HepG2 (cell line): ENCODE results near the gene CLIC4. TPM values are rescaled to one million over a fixed set of nuclear protein-coding genes. Genes with fewer than 3 reads are reported as not detected.

Source experiments
- AGO2 ChIP-seq: fragments of 200-400 bp; formaldehyde crosslinking; optimal IDR thresholded peaks from 2 replicates; pipeline ENCODE3; 2017; ENCODE audit warnings: mild to moderate bottlenecking, low read depth, low read length, moderate library complexity
- FLYWCH1 ChIP-seq: sonication (generic); formaldehyde crosslinking; IDR thresholded peaks from 2 replicates; pipeline ENCODE4 v1.8.1; 2023; ENCODE audit warnings: mild to moderate bottlenecking, missing genetic modification reagents
- FOXA1 ChIP-seq, 2 experiments: fragments of 450-650 bp in 1 of 2; sonication (generic) in 1 of 2; formaldehyde crosslinking in 1 of 2; IDR thresholded peaks; 2 replicates each; pipeline versions ENCODE4 v1.4.0 to v1.6.1; 2016 to 2020; ENCODE audit warnings: missing genetic modification reagents in 1 of 2
- FOXK2 ChIP-seq: fragments of 450-650 bp; IDR thresholded peaks from 2 replicates; pipeline ENCODE4 v1.6.1; 2016
- HDAC1 ChIP-seq: sonication (generic); formaldehyde crosslinking; IDR thresholded peaks from 2 replicates; pipeline ENCODE4 v1.5.1; 2020; ENCODE audit warnings: mild to moderate bottlenecking, missing genetic modification reagents
- HMGA1 ChIP-seq: sonication (generic); formaldehyde crosslinking; conservative IDR thresholded peaks from 2 replicates; pipeline ENCODE4 v1.4.0; 2020; ENCODE audit warnings: missing genetic modification reagents
- MXI1 ChIP-seq: IDR thresholded peaks from 3 replicates; pipeline ENCODE4 v1.6.1; 2012; ENCODE audit warnings: low read depth, low read length, inconsistent platforms, borderline replicate concordance
- NFE2 ChIP-seq: sonication (generic); formaldehyde crosslinking; IDR thresholded peaks from 2 replicates; pipeline ENCODE4 v1.4.0; 2020; ENCODE audit warnings: missing genetic modification reagents
- PRDM10 ChIP-seq: sonication (generic); formaldehyde crosslinking; IDR thresholded peaks from 2 replicates; pipeline ENCODE4 v1.4.0; 2020; ENCODE audit warnings: low read depth, missing genetic modification reagents
- SIN3A ChIP-seq: IDR thresholded peaks from 2 replicates; pipeline ENCODE4 v1.6.1; 2011; ENCODE audit warnings: low read depth, mild to moderate bottlenecking, control low read depth, low read length, borderline replicate concordance
- SSRP1 ChIP-seq: IDR thresholded peaks from 2 replicates; pipeline ENCODE4 v1.6.1; 2016; ENCODE audit warnings: control low read depth
- TBX2 ChIP-seq: sonication (generic); formaldehyde crosslinking; IDR thresholded peaks from 2 replicates; pipeline ENCODE4 v1.5.0; 2020; ENCODE audit warnings: missing genetic modification reagents, mild to moderate bottlenecking, borderline replicate concordance
- TEAD3 ChIP-seq: optimal IDR thresholded peaks from 2 replicates; pipeline ENCODE3; 2016; ENCODE audit warnings: borderline replicate concordance
- THRA ChIP-seq: sonication (generic); formaldehyde crosslinking; IDR thresholded peaks from 2 replicates; pipeline ENCODE4 v1.4.0; 2020; ENCODE audit warnings: missing genetic modification reagents, borderline replicate concordance
- ZFP36L2 ChIP-seq: sonication (generic); formaldehyde crosslinking; IDR thresholded peaks from 2 replicates; pipeline ENCODE4 v1.4.0; 2020; ENCODE audit warnings: missing genetic modification reagents
- ZFX ChIP-seq: sonication (generic); formaldehyde crosslinking; IDR thresholded peaks from 2 replicates; pipeline ENCODE4 v1.4.0; 2020; ENCODE audit warnings: mild to moderate bottlenecking, low read depth, missing genetic modification reagents, moderate library complexity
- ZNF484 ChIP-seq: sonication (generic); formaldehyde crosslinking; IDR thresholded peaks from 2 replicates; pipeline ENCODE4 v1.5.1; 2020; ENCODE audit warnings: mild to moderate bottlenecking, low read depth, missing genetic modification reagents, borderline replicate concordance
- polyA plus RNA-seq, 8 experiments: library from polyadenylated mRNA; depleted of rRNA in 3 of 8; stranded (reverse) in 7 of 8; unstranded in 1 of 8; fragments of >200 nt; fragmentation: Illumina TruSeq in 4 of 8; extraction: Trizol in 4 of 8; gene quantifications; 2 replicates each; pipeline versions ENCODE4 v1.2.1 to v1.2.3, GENCODE V29; 2011 to 2016; ENCODE audit warnings: low read depth in 4 of 8, missing spikeins in 1 of 8, mixed read lengths in 1 of 8; ENCODE audit not compliant: insufficient read depth in 1 of 8
- total RNA-seq, 5 experiments: library from RNA; depleted of rRNA; stranded (reverse); fragments of >200 nt; fragmentation: Illumina TruSeq; extraction: Trizol; gene quantifications; 2 replicates each; pipeline ENCODE4 v1.2.3, GENCODE V29; 2016; ENCODE audit warnings: low read depth in 1 of 5
- TF ChIP-seq, protein P1 (sequence below): sonication (generic); formaldehyde crosslinking; IDR thresholded peaks from 2 replicates; pipeline ENCODE4 v1.4.0; 2020; ENCODE audit warnings: missing genetic modification reagents
- TF ChIP-seq, protein P2 (sequence below): IDR thresholded peaks from 2 replicates; pipeline ENCODE4 v1.6.1; 2016; ENCODE audit warnings: low read depth, borderline replicate concordance
- TF ChIP-seq, protein P3 (sequence below): sonication (generic); formaldehyde crosslinking; IDR thresholded peaks from 2 replicates; pipeline ENCODE4 v1.5.0; 2020; ENCODE audit warnings: mild to moderate bottlenecking, missing genetic modification reagents, moderate library complexity

CLIC4 gene
- total and polyA plus RNA-seq, 2 of the 13 experiments (the other 11 are each of a cell fraction or from before 2014, with no cell fraction given), result 23.3 to 77.4 TPM

- TF ChIP-seq, protein P1, sequence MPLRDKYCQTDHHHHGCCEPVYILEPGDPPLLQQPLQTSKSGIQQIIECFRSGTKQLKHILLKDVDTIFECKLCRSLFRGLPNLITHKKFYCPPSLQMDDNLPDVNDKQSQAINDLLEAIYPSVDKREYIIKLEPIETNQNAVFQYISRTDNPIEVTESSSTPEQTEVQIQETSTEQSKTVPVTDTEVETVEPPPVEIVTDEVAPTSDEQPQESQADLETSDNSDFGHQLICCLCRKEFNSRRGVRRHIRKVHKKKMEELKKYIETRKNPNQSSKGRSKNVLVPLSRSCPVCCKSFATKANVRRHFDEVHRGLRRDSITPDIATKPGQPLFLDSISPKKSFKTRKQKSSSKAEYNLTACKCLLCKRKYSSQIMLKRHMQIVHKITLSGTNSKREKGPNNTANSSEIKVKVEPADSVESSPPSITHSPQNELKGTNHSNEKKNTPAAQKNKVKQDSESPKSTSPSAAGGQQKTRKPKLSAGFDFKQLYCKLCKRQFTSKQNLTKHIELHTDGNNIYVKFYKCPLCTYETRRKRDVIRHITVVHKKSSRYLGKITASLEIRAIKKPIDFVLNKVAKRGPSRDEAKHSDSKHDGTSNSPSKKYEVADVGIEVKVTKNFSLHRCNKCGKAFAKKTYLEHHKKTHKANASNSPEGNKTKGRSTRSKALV (CRISPR knock-in tag), result no peak
- TF ChIP-seq PRDM10 (CRISPR knock-in tag) (0 out of 2 replicates have a peak, but pooled peaks have one; percentile 59), SIN3A (no peak), FLYWCH1 (CRISPR knock-in tag) (no peak), ZFP36L2 (no peak), TEAD3 (CRISPR knock-in tag) (peak; percentile 33), ZFX (CRISPR knock-in tag) (0 out of 2 replicates have a peak, but pooled peaks have one; percentile 15), AGO2 (no peak), HDAC1 (0 out of 2 replicates have a peak, but pooled peaks have one; percentile 20), FOXK2 (0 out of 2 replicates have a peak, but pooled peaks have one; percentile 7), THRA (CRISPR knock-in tag) (no peak), ZNF484 (CRISPR knock-in tag) (no peak), HMGA1 (CRISPR knock-in tag) (no peak), SSRP1 (CRISPR knock-in tag) (no peak), NFE2 (no peak), FOXA1 (IDR thresholded peaks at IDR 0.05) (no peak), FOXA1 (CRISPR knock-in tag; IDR thresholded peaks at IDR 0.05) (no peak), TBX2 (CRISPR knock-in tag) (no peak; the same call in 1 of the 2 replicates), MXI1 (no peak)
- TF ChIP-seq, protein P2, sequence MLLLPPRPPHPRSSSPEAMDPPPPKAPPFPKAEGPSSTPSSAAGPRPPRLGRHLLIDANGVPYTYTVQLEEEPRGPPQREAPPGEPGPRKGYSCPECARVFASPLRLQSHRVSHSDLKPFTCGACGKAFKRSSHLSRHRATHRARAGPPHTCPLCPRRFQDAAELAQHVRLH (CRISPR knock-in tag), result no peak
- TF ChIP-seq, protein P3, sequence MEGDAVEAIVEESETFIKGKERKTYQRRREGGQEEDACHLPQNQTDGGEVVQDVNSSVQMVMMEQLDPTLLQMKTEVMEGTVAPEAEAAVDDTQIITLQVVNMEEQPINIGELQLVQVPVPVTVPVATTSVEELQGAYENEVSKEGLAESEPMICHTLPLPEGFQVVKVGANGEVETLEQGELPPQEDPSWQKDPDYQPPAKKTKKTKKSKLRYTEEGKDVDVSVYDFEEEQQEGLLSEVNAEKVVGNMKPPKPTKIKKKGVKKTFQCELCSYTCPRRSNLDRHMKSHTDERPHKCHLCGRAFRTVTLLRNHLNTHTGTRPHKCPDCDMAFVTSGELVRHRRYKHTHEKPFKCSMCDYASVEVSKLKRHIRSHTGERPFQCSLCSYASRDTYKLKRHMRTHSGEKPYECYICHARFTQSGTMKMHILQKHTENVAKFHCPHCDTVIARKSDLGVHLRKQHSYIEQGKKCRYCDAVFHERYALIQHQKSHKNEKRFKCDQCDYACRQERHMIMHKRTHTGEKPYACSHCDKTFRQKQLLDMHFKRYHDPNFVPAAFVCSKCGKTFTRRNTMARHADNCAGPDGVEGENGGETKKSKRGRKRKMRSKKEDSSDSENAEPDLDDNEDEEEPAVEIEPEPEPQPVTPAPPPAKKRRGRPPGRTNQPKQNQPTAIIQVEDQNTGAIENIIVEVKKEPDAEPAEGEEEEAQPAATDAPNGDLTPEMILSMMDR, result no peak
Observed at GRCh38 chr1:24742090-24742938, 2.9 kb upstream of the CLIC4 start (continued).
